Measurements from ENCODE around the gene CDK3. TPM values are rescaled to one million over a fixed set of nuclear protein-coding genes. Genes with fewer than 3 reads are reported as not detected.
A peak's percentile ranks its signal among the peaks of the same experiment; 100 is the strongest.

CDK3 gene
- total and polyA plus RNA-seq, 5 experiments from 2014 or later, result 0.16 to 12.5 (median 0.64) TPM

GRCh38 chr17:76008630-76009425 lies 8.2 kb downstream of the CDK3 start:
- ATAC-seq (no peak), DNase-seq (no peak)
- Mint-ChIP-seq H3K4me3 (no peak overlapping the region), H3K27ac (no peak overlapping the region), H3K4me1 (peaks cover 2 to 12% (median 9%) of the 10 kb centered on the region in 4 donors), H3K9me3 (no peaks in the 10 kb centered on the region), H3K27me3 (no peaks in the 10 kb centered on the region), H3K36me3 (no peaks in the 10 kb centered on the region)
- POLR2A ChIA-PET, result interaction anchor here (0.6 to 1.2 kb wide), 4 partner anchors 12 to 117 kb away, joined by 3 to 4 read pairs (median 3); no protein-coding TSS in a partner anchor

- H3K4me1 Mint-ChIP-seq, result peaks cover 6 to 18% (median 15%) of the 10 kb centered on the region in 4 donors
- no peak for DNase-seq
- no peaks in the 10 kb centered on the region for H3K27me3 Mint-ChIP-seq
- H3K4me3 Mint-ChIP-seq, result no peak overlapping the region
- POLR2A ChIA-PET, result interaction anchor here (0.6 to 1.0 kb wide), 3 partner anchors 12 to 117 kb away, joined by 3 read pairs; no protein-coding TSS in a partner anchor
- no peaks in the 10 kb centered on the region for H3K36me3 Mint-ChIP-seq
- no peaks in the 10 kb centered on the region for H3K9me3 Mint-ChIP-seq
- no peak for ATAC-seq
- H3K27ac Mint-ChIP-seq, result peak overlapping the region in 2 of 10 donors; percentile 80 to 89
These were observed 8.8 kb downstream of the CDK3 start for GRCh38 chr17:76009447-76009846.

- H3K4me1 Mint-ChIP-seq, result peaks cover 7 to 22% (median 17%) of the 10 kb centered on the region in 4 donors
- POLR2A ChIA-PET, result interaction anchor here (0.7 to 1.1 kb wide), 3 partner anchors 19 to 245 kb away, joined by 3 read pairs; no protein-coding TSS in a partner anchor
These were observed 9.5 kb downstream of the CDK3 start for GRCh38 chr17:76009969-76010661.

GRCh38 chr17:76011951-76012350 lies 11.3 kb downstream of the CDK3 start:
- no peaks in the 10 kb centered on the region for H3K9me3 Mint-ChIP-seq
- POLR2A ChIA-PET, result interaction anchor here (1.4 kb wide), 3 partner anchors 15 to 46 kb away, joined by 3 to 5 read pairs (median 4); no protein-coding TSS in a partner anchor

More at GRCh38 chr17:76009969-76010661, 9.5 kb downstream of the CDK3 start:
- no peak for DNase-seq
- no peak overlapping the region for H3K4me3 Mint-ChIP-seq
- H3K36me3 Mint-ChIP-seq, result no peaks in the 10 kb centered on the region
- H3K27me3 Mint-ChIP-seq, result no peaks in the 10 kb centered on the region
- ATAC-seq, result no peak
- peak overlapping the region in 1 of 10 donors; percentile 89 for H3K27ac Mint-ChIP-seq
- H3K9me3 Mint-ChIP-seq, result no peaks in the 10 kb centered on the region

GRCh38 chr17:76013377-76013932 lies 12.8 kb downstream of the CDK3 start:
- DNase-seq, result no peak
- no peaks in the 10 kb centered on the region for H3K9me3 Mint-ChIP-seq
- no peaks in the 10 kb centered on the region for H3K27me3 Mint-ChIP-seq
- H3K4me1 Mint-ChIP-seq, result peaks cover 5 to 22% (median 18%) of the 10 kb centered on the region in 4 donors
- POLR2A ChIA-PET, result interaction anchor here (0.5 to 4.9 kb wide), 19 partner anchors 7 to 371 kb away, joined by 3 to 61 read pairs (median 6); partner anchors contain the start of genes EXOC7, GALR2, SPHK1 and SRP68
- peak overlapping the region in 3 of 10 donors; percentile 43 to 73 (median 51) for H3K27ac Mint-ChIP-seq
- H3K4me3 Mint-ChIP-seq, result no peak overlapping the region
- H3K36me3 Mint-ChIP-seq, result no peaks in the 10 kb centered on the region
- ATAC-seq, result no peak

More at GRCh38 chr17:76011951-76012350, 11.3 kb downstream of the CDK3 start:
- DNase-seq, result no peak
- no peak for ATAC-seq
- H3K27me3 Mint-ChIP-seq, result no peaks in the 10 kb centered on the region
- no peak overlapping the region for H3K4me3 Mint-ChIP-seq
- no peaks in the 10 kb centered on the region for H3K36me3 Mint-ChIP-seq
- peaks cover 5 to 22% (median 18%) of the 10 kb centered on the region in 4 donors for H3K4me1 Mint-ChIP-seq
- no peak overlapping the region for H3K27ac Mint-ChIP-seq

GRCh38 chr17:76014100-76014924 lies 13.7 kb downstream of the CDK3 start:
- ATAC-seq, result peak; percentile 99 to 100
- Mint-ChIP-seq H3K27me3 (no peaks in the 10 kb centered on the region), H3K9me3 (no peaks in the 10 kb centered on the region), H3K27ac (peak overlapping the region; percentile 48 to 94 (median 76)), H3K4me1 (peaks cover 5 to 22% (median 18%) of the 10 kb centered on the region in 4 donors), H3K4me3 (peak overlapping the region in 9 of 10 donors; percentile 33 to 80 (median 57)), H3K36me3 (no peaks in the 10 kb centered on the region)
- POLR2A ChIA-PET, result interaction anchor here (0.5 to 4.9 kb wide), 21 partner anchors 8 to 266 kb away, joined by 3 to 61 read pairs (median 5); partner anchors contain the start of genes EXOC7, GALR2 and SRP68
- DNase-seq, result peak; percentile 67 to 88 (median 79)

- ATAC-seq (no peak), DNase-seq (no peak)
- Mint-ChIP-seq H3K36me3 (no peaks in the 10 kb centered on the region), H3K9me3 (no peaks in the 10 kb centered on the region), H3K4me3 (peak overlapping the region in 2 of 10 donors; percentile 54 to 80), H3K27me3 (no peaks in the 10 kb centered on the region), H3K4me1 (peaks cover 5 to 25% (median 20%) of the 10 kb centered on the region in 4 donors), H3K27ac (no peak overlapping the region)
- POLR2A ChIA-PET, result interaction anchor here (1.0 to 4.9 kb wide), 11 partner anchors 9 to 265 kb away, joined by 3 to 61 read pairs (median 6); partner anchors contain the start of genes EXOC7 and GALR2
These were observed 14.2 kb downstream of the CDK3 start for GRCh38 chr17:76014925-76015261.

GRCh38 chr17:76017481-76018339 lies 17.1 kb downstream of the CDK3 start:
- no peak for DNase-seq
- no peaks in the 10 kb centered on the region for H3K27me3 Mint-ChIP-seq
- H3K9me3 Mint-ChIP-seq, result no peaks in the 10 kb centered on the region
- H3K4me3 Mint-ChIP-seq, result no peak overlapping the region
- peak overlapping the region in 6 of 10 donors; percentile 18 to 77 (median 50) for H3K27ac Mint-ChIP-seq
- H3K4me1 Mint-ChIP-seq, result peaks cover 9 to 33% (median 21%) of the 10 kb centered on the region in 4 donors
- no peaks in the 10 kb centered on the region for H3K36me3 Mint-ChIP-seq
- no peak for ATAC-seq
- POLR2A ChIA-PET, result interaction anchor here (0.7 to 5.1 kb wide), 4 partner anchors 12 to 539 kb away, joined by 3 to 40 read pairs (median 4); no protein-coding TSS in a partner anchor

GRCh38 chr17:76018340-76018680 lies 17.7 kb downstream of the CDK3 start:
- no peak for ATAC-seq
- Mint-ChIP-seq H3K27me3 (no peaks in the 10 kb centered on the region), H3K27ac (peak overlapping the region in 5 of 10 donors; percentile 18 to 76 (median 52)), H3K4me3 (no peak overlapping the region), H3K4me1 (peaks cover 11 to 38% (median 26%) of the 10 kb centered on the region in 4 donors), H3K9me3 (no peaks in the 10 kb centered on the region), H3K36me3 (no peaks in the 10 kb centered on the region)
- POLR2A ChIA-PET, result interaction anchor here (1.8 to 5.1 kb wide), 2 partner anchors 11 to 86 kb away, joined by 6 to 40 read pairs; partner anchors contain the start of gene EXOC7
- no peak for DNase-seq

- ATAC-seq, result no peak
- no peak for DNase-seq
- POLR2A ChIA-PET, result interaction anchor here (1.8 to 5.1 kb wide), 2 partner anchors 11 to 85 kb away, joined by 6 to 40 read pairs; partner anchors contain the start of gene EXOC7
- Mint-ChIP-seq H3K9me3 (no peaks in the 10 kb centered on the region), H3K4me1 (peaks cover 11 to 35% (median 23%) of the 10 kb centered on the region in 4 donors), H3K27me3 (no peaks in the 10 kb centered on the region), H3K36me3 (no peaks in the 10 kb centered on the region), H3K4me3 (no peak overlapping the region), H3K27ac (peak overlapping the region in 5 of 10 donors; percentile 6 to 76 (median 59))
These were observed 18.1 kb downstream of the CDK3 start for GRCh38 chr17:76018801-76019200.

Data from naive thymus-derived CD8-positive, alpha-beta T cell (primary cell).